Activated CD4-positive, alpha-beta T cell treated with anti-CD3 and anti-CD28 coated beads for 4 hours (primary cell): Measurements from ENCODE around the gene TNNI3K.
"Not testable (repeated sequence)": the region's sequence is repeated elsewhere in the genome, so short reads cannot be mapped to it uniquely, and the experiment has no call there.

Experiments used
- DNase-seq, 2 donors: peaks; one replicate each; pipeline ENCODE4 v3.0.0-alpha.2; 2020

The TNNI3K gene, protein sequence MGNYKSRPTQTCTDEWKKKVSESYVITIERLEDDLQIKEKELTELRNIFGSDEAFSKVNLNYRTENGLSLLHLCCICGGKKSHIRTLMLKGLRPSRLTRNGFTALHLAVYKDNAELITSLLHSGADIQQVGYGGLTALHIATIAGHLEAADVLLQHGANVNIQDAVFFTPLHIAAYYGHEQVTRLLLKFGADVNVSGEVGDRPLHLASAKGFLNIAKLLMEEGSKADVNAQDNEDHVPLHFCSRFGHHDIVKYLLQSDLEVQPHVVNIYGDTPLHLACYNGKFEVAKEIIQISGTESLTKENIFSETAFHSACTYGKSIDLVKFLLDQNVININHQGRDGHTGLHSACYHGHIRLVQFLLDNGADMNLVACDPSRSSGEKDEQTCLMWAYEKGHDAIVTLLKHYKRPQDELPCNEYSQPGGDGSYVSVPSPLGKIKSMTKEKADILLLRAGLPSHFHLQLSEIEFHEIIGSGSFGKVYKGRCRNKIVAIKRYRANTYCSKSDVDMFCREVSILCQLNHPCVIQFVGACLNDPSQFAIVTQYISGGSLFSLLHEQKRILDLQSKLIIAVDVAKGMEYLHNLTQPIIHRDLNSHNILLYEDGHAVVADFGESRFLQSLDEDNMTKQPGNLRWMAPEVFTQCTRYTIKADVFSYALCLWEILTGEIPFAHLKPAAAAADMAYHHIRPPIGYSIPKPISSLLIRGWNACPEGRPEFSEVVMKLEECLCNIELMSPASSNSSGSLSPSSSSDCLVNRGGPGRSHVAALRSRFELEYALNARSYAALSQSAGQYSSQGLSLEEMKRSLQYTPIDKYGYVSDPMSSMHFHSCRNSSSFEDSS

GRCh38 chr1:74235153-74235552 is at the start of gene TNNI3K:
Gene TNNI3K (plus strand): TSS chr1:74235387. CDS start chr1:74235452, 65 bp downstream.
- DNase-seq: no peak

DNA sequence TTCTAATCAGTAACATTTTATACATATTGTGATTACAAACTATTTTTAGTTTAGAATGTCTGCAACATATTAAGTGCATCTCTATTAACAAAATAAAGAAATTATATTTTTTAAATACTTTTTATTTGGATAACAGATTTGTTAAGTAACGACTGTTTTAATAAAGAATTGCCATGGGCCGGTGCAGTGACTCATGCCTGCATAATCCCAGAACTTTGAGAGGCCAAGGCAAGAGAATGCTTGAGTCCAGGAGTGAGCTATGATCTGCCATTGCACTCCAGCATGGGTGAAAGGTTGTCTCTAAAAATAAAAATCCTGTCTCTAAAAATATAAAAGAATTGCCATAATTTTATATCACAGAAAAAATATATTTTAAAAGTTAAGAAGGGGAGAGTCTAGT is 41.3 kb upstream of the TNNI3K start:
- no peak for DNase-seq

DNA sequence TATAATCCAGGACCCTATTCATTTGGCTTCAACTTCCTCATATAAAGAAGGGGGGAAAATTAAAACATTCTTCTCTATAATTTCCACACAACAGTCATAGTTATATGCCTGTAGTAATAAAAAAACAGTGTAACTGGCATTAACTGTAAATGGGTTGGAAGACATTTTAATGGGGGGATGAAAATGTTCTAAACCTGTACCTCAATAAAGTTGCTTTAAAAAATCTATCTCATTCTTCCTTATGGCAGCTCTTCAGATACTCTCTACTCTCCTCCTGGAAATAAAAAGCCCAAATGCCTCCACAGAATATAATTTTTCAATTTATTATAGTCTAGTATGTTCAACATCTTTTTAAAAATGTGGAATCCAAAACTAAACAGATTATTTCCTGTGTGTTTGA is 39.8 kb upstream of the TNNI3K start:
- DNase-seq: no peak

DNA sequence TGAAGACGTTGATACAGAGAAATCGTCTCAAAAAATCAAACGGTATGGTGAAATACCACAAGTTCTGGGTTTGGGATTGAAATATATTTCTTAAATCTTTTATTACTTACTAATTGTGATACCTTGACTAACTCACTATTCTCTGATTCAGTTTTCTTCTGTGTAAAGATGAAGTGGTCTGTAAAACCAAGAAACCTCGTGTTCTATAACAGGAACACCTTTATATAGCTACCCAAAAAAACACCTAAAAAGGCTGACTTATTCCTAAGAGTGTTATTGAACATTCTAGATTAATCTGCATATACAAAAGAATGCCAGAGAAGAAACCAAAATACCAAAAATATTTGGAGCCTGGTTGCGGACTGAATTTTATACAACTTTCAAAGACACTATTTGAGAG is 37.9 kb upstream of the TNNI3K start:
- DNase-seq: no peak

DNA sequence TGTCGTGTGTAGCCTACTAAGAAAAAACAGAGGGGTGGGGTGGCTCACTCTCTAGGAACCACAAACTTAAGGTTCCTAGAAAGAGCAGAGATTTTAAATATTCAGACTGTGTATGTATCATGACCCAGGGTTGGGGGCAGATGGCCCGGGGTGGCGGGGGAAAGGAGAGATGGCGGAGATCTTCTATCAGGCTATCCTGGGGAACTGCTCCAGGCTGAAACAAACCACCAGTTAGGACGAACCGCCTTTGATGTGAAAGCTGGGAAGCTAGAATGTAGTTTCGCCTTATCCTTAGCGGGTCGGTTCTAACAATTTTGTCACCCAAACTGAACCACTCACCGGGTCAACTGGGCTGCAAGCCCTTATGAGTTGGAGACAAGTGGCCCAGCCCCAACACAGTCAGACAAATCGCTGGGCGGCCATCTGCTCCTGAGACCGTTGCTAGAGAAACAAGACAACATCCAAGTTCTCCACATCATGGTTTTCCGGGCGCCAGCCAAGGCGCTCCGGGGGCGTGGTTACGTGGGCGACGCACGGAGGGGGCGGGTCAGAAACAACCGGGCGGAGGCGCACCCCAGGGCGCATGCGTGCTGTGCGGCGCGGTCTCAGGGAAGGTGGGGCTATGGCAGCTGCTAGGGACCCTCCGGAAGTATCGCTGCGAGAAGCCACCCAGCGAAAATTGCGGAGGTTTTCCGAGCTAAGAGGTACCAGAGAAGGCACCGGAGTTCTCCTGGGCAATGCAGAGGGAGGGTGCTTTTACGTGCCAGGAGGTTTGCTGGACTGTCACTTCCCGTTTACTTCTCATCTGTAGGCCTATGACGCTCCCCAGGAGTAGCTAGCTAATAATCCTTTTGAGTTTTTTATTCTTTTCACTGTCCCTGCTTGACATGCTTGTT is 37.3 kb upstream of the TNNI3K start, which contains the start of the genes FPGT and LRRIQ3:
Gene FPGT, plus strand, starts transcription at position 586 of the 896 bp plus-strand sequence. Its CDS starts 37 bp downstream, at position 623.
Gene LRRIQ3, minus strand, starts transcription at position 520 of the 896 bp plus-strand sequence. CDS start 14,492 bp downstream, outside the sequence.
- peak; percentile 94 to 95 for DNase-seq

DNA sequence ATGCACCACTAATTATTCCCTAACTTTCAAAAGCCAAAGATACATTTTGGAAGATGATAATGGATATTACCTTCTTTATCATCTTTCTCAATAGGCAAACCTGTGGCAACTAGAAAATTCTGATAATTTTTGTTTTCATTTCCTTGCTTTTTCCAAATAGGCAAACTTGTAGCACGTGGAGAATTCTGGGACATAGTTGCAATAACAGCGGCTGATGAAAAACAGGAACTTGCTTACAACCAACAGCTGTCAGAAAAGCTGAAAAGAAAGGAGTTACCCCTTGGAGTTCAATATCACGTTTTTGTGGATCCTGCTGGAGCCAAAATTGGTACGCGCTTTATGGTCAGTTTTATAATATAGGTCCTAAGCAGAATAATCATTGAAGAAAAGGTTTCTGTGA is 35.7 kb upstream of the TNNI3K start:
- DNase-seq: no peak

- DNase-seq: no peak
These were observed 29.9 kb upstream of the TNNI3K start for GRCh38 chr1:74205266-74205665.

DNA sequence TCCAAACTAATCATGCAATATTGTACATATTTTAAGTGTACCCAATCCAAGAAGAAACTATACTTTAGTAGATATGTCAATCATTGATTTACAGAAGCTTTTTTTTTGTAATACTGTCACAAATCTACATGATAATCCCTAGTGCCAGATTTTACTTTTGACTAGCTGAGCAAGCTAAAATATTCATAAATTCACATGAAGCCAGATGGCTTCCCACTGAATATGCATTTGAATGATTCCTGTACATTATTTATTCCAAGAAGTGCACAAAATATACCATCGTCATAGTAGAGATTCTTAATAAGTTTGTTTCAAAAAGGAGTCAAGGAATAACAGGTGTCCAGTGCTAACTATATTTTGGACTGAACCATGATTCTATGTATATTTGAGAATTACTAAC is 20.0 kb upstream of the TNNI3K start:
- DNase-seq: no peak

GRCh38 chr1:74222701-74223100 is 12.5 kb upstream of the TNNI3K start:
- DNase-seq: no peak

DNA sequence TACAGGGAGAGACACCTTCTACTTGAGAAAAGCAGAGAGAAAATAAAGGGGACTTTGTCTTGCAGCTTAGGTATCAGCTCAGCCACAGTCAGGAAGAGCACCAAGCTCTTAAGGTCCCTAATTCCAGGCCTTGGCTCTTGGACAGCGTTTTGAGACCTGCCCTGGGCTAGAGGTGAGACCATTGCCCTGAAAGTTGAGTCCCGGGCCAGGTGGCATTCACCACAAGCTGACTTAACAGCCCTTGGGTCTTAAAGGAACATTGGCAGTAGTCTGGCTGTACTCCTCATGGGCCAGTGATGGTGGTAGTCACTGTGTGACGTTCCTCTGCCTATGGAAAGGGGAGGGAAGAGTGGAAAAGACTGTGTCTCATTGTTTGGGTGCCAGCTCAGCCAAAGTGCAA is 11.7 kb upstream of the TNNI3K start:
- DNase-seq: no peak

DNA sequence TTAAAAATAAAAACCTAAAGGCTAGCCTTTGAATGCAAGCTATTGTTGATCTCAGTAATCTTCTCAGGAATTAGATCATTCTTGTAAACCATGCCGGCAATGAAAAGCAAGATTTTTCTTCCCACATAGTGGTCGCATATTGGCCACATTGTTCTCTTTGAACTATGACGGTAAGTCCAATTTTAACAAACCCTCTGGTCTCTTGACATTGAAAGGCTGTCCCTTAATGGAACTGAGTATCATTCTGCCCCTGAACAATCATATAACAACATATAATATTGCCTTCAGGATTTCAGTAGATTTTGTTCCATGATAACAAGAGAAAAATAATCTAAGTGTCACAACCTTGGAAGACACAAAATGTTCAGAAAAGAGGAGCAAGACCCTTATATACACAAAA is 1.3 kb downstream of the TNNI3K start:
- DNase-seq: no peak

GRCh38 chr1:74237035-74237434 is 1.8 kb downstream of the TNNI3K start:
- no peak for DNase-seq

DNA sequence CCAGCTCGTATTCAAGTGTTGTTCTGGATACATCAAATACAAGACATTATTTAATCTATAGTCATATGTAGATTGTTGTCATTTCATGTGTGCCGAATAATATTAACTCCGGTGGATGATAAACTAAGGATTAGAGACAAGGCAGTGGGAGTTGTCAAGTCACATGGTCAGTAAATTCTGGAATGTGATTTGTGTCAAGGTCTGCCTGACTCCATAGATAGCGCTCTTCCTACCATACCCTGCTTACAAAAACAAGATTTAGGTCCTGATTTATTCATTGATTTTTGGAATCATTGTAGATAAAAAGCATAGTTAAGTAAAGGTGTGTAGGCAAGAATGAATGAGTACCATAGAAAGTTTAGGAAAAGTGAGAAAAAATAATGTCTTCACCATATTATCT is 2.6 kb downstream of the TNNI3K start:
- no peak for DNase-seq

GRCh38 chr1:74245168-74245772 is 10.1 kb downstream of the TNNI3K start:
- no peak for DNase-seq

DNA sequence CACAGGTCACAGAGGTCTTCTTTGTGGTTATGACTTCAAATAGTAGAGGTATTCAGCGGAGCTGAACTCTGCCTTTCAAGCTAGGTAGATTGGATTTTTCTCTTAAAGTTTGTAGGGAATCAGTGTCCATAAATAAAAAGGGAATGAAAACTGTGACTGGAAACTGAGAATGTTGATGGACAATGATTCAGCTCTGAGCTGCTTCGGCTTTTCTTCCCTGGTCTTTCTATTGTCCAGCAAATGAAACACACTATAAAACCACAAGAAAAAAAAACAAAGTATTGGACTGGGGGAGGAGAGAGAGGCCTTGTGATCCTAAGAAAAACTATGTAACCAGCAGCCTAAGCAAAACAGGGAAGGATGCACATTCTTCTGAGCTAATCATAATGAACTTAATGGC is 11.1 kb downstream of the TNNI3K start:
- DNase-seq: no peak

DNA sequence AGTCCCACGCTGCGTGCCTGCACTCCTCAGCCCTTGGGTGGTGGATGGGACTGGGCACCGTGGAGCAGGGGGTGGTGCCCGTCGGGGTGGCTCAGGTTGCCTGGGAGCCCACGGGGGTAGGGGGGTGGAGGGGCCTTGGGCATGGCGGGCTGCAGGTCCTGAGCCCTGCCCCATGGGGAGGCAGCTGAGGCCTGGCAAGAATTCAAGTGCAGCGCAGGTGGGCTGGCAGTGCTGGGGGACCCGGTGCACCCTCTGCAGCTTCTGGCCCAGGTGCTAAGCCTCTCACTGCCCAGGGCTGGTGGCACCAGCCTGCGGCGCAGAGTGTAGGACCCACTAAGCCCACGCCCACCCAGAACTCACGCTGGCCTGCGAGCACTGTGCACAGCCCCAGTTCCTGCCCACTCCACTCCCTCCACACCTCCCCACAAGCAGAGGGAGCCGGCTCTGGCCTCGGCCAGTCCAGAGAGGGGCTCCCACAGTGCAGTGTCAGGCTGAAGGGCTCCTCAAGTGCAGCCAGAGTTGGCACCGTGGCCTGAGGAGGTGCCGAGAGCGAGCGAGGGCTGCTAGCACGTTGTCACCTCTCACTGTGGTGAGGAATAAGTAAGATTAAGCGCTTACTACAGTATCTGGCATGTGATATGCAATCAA is 12.8 kb downstream of the TNNI3K start:
- DNase-seq: no peak

- not testable (repeated sequence) for DNase-seq
These were observed 18.1 kb downstream of the TNNI3K start for GRCh38 chr1:74253243-74253824.

- no peak for DNase-seq
These were observed 30.8 kb downstream of the TNNI3K start for GRCh38 chr1:74266001-74266400.

- DNase-seq: no peak
These were observed 36.3 kb downstream of the TNNI3K start for GRCh38 chr1:74271503-74271902.

GRCh38 chr1:74280642-74281396 is 45.6 kb downstream of the TNNI3K start:
- DNase-seq: no peak

GRCh38 chr1:74286414-74286813 is 51.2 kb downstream of the TNNI3K start:
- no peak for DNase-seq
